Natural killer cell treated with Interleukin-12 subunit alpha and Interleukin-12 subunit beta and Interleukin-15 and Interleukin-18, amount 100 ng/mL, for 72 hours (primary cell): Measurements from ENCODE around the gene EN1. TPM values are rescaled to one million over a fixed set of nuclear protein-coding genes. Genes with fewer than 3 reads are reported as not detected.

Source experiments
- ATAC-seq, 2 donors: fragments of 150-1000 bp; cut with Tn5 transposase in 1 of 2; sonication (Bioruptor Pico), chemical (Tn5 transposase) in 1 of 2; 2 replicates each; pipeline ENCODE4 v1.10.0; 2021
- DNase-seq: peaks from one replicate; pipeline ENCODE4 v3.0.0; 2022; ENCODE audit warnings: low spot score
- H3K27ac Mint-ChIP-seq, 2 donors: 1 replicate in 1 of 2; 2 replicates in 1 of 2; pipeline ENCODE4 v1.8.0; 2022; ENCODE audit warnings: mixed read lengths in 2 of 2, mild to moderate bottlenecking in 1 of 2, moderate library complexity in 1 of 2
- H3K27me3 Mint-ChIP-seq, 2 donors: 1 replicate in 1 of 2; 2 replicates in 1 of 2; pipeline ENCODE4 v1.8.0; 2022; ENCODE audit warnings: mixed read lengths in 2 of 2
- H3K36me3 Mint-ChIP-seq: one replicate; pipeline ENCODE4 v1.8.0; 2022; ENCODE audit warnings: mixed read lengths
- H3K4me1 Mint-ChIP-seq, 2 donors: 1 replicate in 1 of 2; 2 replicates in 1 of 2; pipeline ENCODE4 v1.8.0; 2022; ENCODE audit warnings: low read depth in 2 of 2, mixed read lengths in 2 of 2, mild to moderate bottlenecking in 1 of 2
- H3K4me3 Mint-ChIP-seq: one replicate; pipeline ENCODE4 v1.8.0; 2022; ENCODE audit warnings: mixed read lengths
- H3K9me3 Mint-ChIP-seq: 2 replicates; pipeline ENCODE4 v1.8.0; 2022; ENCODE audit warnings: mixed read lengths
- total RNA-seq, 2 donors: library from RNA; stranded (reverse); gene quantifications; one replicate each; pipeline ENCODE4 v1.2.3, GENCODE V29; 2022

EN1 gene
- total RNA-seq, 2 donors from 2014 or later: not detected

DNA sequence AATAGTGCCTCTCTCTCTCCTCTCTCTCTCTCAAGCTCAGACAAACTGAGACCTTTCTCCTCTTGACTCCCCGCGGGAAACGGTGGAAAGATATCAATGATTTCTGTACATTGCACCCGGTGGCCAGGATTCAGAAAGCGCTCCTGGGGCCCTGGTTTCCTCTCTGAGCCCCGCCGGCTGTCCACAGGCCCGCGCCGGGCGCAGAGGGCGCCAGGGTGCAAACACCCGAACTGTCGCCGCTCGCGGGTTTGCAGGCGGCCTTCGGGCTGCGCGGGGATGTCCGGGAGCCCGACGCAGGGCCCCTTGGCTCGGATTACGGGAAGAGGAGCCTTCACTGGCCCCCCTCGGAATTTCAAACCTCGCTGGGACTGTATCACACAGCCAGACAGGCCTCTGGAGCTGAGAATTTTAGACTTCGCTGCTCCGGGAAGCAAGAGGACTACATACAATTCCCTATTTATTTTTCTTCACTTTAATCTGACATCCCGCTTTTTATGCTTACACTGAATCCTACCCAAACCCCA is 5.2 kb upstream of the EN1 start:
- DNase-seq (no peak), ATAC-seq (no peak)
- Mint-ChIP-seq H3K9me3 (no peaks in the 10 kb centered on the region), H3K27me3 (peaks cover 45 to 66% of the 10 kb centered on the region in 2 donors), H3K4me1 (peaks cover 13 to 24% of the 10 kb centered on the region in 2 donors), H3K27ac (no peak overlapping the region), H3K4me3 (no peak overlapping the region), H3K36me3 (no peaks in the 10 kb centered on the region)

DNA sequence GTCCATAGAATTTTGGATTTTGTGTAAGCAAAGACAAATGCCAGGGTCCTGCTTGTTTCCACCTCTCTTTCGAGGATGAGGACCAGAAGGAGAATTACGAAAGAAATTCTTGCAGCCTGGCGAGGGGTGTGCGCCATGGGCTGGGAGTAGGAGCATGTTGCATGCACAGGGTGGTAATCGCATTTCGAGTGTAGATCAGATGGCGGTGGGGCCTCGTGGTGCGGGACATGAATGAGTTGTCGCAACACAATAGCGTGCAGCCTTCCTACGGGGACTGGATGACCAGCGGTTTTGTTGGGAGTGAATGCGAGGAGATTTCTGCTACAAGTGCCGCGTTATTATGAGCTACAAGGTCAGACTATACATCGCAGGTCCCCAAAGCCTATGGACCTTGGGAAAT is 4.2 kb upstream of the EN1 start:
- ATAC-seq: no peak

DNA sequence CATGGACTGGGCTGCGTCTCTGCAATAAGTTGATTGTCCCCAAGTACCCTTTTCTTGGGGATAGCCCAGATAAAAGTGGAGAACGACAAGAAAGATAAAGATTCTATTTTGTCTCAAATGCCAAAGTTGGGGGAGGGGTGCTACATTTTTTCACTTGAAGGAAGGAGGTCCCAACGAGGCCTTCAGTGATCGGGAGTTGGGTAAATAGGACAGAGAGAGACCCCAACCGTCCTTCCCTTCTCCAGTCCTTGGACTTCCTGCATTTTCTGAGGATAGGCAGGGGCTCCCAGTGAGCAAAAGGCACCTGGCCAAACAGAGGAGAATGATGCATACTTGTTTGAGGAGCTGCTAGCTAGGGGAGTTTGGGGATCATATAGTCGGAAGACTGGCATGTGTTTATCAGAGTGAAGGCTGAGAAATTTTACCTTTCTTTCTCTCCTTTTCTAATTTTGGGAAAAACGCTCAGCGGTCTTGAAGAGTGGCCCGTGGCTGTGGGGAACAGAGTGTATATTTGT is 3.5 kb upstream of the EN1 start:
- peaks cover 40 to 58% of the 10 kb centered on the region in 2 donors for H3K27me3 Mint-ChIP-seq
- peaks cover 8 to 19% of the 10 kb centered on the region in 2 donors for H3K4me1 Mint-ChIP-seq
- H3K36me3 Mint-ChIP-seq: no peaks in the 10 kb centered on the region
- ATAC-seq (no peak), DNase-seq (peak; percentile 28)
- no peaks in the 10 kb centered on the region for H3K9me3 Mint-ChIP-seq
- no peak overlapping the region for H3K27ac Mint-ChIP-seq
- H3K4me3 Mint-ChIP-seq: no peak overlapping the region

More for the DNA sequence above, 4.2 kb upstream of the EN1 start:
- Mint-ChIP-seq H3K27me3 (peaks cover 44 to 64% of the 10 kb centered on the region in 2 donors), H3K4me3 (no peak overlapping the region), H3K36me3 (no peaks in the 10 kb centered on the region), H3K27ac (no peak overlapping the region), H3K4me1 (peaks cover 13 to 24% of the 10 kb centered on the region in 2 donors), H3K9me3 (no peaks in the 10 kb centered on the region)
- DNase-seq: peak; percentile 29

DNA sequence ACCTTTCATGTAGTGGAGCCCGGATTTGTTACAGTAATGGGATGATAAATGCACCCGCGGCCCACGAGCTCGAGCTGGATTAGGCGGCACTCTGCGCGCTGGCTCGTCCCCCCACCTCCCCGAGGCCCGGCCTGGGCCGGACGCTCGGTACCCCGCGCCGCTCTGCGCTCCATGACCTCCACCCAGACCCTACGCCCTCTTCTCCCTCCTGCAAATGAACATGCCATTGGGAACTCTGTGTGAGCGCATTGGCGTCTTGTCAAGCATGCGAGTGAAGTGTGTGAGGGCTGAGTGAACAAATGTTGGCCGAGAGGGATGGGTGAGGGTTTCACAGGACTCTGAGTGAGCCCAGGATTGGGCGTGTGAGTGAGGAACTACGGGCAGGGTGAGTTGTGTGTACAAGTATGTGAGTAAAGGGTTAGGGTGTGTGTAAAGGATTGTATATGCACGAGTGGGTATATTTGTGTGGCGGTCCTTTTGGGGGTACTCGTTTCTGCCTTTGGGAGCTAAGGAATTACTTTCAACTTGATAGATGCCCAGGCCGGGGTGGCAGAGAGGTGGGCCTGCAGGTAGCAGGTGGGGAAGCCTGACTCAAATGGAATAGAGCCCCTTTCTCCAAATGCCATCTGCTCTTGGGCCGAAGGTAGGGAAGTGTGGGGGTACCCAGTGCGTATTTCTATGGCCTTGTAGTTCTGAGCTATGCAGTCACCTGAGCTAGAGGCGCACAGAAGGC is 2.9 kb upstream of the EN1 start:
- Mint-ChIP-seq H3K4me3 (no peak overlapping the region), H3K9me3 (no peaks in the 10 kb centered on the region), H3K27me3 (peaks cover 44 to 64% of the 10 kb centered on the region in 2 donors), H3K4me1 (peaks cover 8 to 22% of the 10 kb centered on the region in 2 donors), H3K36me3 (no peaks in the 10 kb centered on the region), H3K27ac (no peak overlapping the region)
- DNase-seq (peak; percentile 42), ATAC-seq (no peak)

DNA sequence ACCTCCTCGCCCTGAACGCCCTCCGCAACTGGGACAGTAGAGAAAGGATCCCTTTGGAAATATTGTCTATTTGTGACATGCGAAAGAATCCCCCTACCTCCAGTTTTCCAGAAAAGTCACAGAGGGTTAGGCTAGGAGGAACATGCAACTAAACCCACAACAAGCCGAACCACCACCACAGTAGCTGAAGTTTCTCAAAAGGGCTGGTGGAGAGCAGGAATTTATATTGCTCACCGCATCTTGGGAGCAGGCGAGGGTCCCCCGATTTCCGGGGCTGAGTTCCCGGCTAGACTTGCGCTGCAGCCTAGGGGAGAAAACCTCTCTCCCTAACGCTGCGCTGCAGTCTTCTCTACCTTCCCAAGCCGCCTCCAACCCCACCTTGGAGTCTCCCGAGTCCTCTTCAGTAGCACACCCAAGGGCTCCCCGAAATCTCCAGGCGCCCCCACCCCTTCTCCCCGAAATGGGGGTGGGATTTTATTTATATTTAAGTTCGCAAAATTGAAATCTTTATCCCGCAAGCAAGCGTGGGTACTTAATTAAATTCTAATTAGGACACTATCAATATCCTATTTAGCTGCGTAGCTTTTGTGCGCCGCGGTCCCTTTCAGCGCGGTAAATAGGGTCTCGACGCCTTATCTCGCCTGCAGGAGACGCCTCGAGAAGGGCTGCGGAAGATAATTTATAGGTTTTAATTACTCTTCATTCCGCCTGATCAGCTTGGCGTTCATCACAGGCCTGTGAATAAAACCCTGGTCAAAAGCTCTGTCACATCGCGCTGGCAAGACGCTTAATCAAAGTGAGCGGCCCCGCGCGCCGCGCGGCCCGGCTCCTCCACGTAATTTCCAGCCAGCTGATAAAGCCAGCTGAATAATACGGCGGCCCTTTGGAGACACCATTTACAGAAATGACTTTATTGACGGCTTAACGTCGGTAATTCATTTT is 2.0 kb upstream of the EN1 start:
- Mint-ChIP-seq H3K4me3 (no peak overlapping the region), H3K27me3 (peaks cover 49 to 72% of the 10 kb centered on the region in 2 donors), H3K36me3 (no peaks in the 10 kb centered on the region), H3K9me3 (no peaks in the 10 kb centered on the region), H3K4me1 (peaks cover 8 to 22% of the 10 kb centered on the region in 2 donors), H3K27ac (no peak overlapping the region)
- ATAC-seq (no peak), DNase-seq (peak; percentile 16)

DNA sequence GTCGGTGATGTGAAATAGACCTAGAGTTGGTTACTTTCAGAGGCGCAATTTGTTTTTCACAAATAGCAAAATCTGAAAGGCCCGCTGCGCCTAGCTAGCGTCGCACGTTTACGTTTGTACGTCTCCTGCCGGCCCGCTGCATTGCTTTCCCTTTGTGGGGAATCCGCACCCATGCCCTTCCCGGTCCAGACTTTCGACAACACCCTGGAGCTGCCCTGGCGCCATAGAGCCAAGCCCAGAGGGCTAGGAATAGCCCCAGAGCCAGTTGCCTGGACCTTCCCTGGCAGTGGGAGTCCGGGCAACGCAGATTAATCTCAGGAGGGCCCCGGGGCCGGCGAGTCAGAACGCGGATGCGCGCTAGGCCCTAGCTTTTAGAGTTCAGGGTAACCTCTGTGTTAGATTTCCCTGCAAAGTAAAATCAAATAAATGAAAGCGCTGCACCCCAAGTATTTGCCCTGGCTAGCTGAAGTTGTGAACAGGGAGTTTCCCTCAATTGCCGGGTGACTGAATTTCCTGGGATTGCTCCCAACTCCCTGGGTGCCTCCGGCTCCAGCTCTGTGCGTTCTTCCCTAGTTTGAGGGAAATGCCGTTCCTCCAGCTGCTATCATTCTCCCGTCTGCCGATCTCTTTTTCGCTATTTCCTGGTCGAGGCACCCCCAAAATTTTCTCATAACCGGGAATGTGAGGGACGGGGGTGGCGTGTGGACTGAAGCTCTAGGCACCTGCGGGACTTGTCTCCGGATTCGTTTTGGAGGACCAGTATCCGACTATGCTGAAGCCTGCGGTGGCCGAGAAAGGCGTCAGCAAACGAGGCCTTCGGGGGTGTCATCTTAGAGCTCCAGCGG is 1.2 kb upstream of the EN1 start:
- H3K27ac Mint-ChIP-seq: no peak overlapping the region
- ATAC-seq (no peak), DNase-seq (no peak)
- peak overlapping the region; percentile 53 for H3K4me3 Mint-ChIP-seq
- peaks cover 47 to 72% of the 10 kb centered on the region in 2 donors for H3K27me3 Mint-ChIP-seq
- no peaks in the 10 kb centered on the region for H3K9me3 Mint-ChIP-seq
- H3K36me3 Mint-ChIP-seq: no peaks in the 10 kb centered on the region
- H3K4me1 Mint-ChIP-seq: peaks cover 4 to 20% of the 10 kb centered on the region in 2 donors

DNA sequence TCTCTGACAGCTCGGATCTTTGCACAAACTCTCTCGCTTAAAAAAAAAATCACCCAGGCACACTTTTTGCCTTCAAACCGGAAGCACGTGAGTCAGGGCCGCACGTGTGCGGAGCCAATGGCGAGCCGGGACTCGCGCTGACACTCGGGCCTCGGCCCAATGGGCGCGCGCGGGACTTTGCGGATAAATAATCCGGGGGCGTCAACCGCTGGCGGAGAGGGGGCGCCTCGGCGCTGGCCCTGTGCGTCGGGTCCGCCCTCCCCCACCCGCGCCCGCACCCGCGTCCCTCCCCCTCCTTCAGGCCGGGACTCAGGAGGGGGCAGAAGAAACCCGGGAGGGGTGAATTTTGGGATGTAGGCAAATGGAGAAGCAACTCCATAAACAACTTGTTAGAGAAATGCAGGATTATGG is 319 bp upstream of the EN1 start:
- H3K36me3 Mint-ChIP-seq: no peaks in the 10 kb centered on the region
- no peak overlapping the region for H3K4me3 Mint-ChIP-seq
- peaks cover 4 to 19% of the 10 kb centered on the region in 2 donors for H3K4me1 Mint-ChIP-seq
- H3K27ac Mint-ChIP-seq: no peak overlapping the region
- ATAC-seq (no peak), DNase-seq (no peak)
- no peaks in the 10 kb centered on the region for H3K9me3 Mint-ChIP-seq
- H3K27me3 Mint-ChIP-seq: peaks cover 44 to 71% of the 10 kb centered on the region in 2 donors

DNA sequence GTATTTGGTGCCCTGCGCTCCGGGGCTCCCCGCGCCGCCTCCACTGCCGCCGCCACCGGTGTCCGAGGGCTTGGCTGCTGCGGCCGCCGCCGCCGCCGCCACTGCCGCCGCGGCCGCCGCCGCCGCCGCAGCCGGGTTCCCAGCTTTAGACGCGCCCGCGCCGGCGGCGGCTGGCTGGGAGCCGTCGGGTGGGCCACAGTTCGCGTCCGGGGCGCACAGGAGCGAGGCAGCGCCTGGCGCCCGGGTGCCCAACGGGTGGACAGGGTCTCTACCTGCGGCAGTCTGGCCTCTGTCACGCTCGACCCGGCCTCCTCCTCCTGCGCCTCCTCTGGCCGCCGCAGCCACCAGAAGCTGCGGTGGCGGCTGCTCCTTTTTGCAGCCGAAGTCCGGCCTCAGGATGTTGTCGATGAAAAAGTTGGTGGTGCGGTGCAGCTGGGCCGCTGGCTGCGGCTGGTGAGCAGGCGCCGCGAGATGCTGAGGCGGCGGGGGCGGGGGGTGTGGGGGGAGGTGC is 951 bp downstream of the EN1 start:
- H3K9me3 Mint-ChIP-seq: no peaks in the 10 kb centered on the region
- peaks cover 44 to 71% of the 10 kb centered on the region in 2 donors for H3K27me3 Mint-ChIP-seq
- H3K27ac Mint-ChIP-seq: no peak overlapping the region
- H3K4me1 Mint-ChIP-seq: peaks cover 11 to 20% of the 10 kb centered on the region in 2 donors
- H3K36me3 Mint-ChIP-seq: no peaks in the 10 kb centered on the region
- DNase-seq (no peak), ATAC-seq (no peak)
- no peak overlapping the region for H3K4me3 Mint-ChIP-seq

DNA sequence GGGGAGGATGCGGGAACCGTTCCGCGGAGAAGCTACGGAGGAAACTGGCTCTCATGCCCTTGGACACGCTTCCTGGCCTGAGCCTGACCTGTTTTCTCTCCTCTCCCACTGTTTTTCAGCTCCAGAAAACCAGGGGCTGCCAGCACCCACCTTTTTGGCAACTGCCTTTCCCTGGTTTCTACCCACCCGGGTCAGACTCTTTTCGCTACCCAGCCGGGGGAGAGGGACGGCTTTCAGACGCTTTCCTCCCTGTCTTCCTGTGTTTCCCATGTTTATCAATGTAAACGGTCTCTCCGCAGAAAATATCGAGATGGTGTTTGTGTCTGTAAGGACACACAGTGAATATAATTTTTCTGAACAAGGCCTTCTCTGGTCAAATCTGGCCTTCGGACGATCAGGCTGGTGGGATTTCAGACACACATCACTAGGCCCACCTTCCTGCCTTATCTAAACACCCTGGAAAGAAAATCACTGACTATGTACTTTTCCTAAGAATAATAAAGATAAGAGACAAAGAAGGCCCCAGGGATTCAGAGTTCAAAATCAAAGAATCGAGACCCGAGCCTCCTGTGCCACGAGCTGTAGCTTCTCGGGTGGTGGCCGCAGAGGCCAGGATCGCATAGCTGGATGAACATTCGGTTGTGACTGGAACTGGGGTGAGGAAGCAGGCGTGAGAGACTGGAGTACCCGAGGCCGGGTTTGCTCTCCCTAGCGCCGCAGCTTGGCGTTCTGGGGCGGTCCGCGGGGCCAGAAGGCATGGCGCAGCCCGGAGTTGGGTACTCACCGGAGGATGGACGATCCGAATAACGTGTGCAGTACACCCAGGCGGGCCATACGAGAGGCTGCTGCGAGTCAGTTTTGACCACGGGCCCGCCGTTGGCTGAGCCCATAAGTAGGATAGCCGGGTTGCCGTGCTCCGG is 1.7 kb downstream of the EN1 start:
- Mint-ChIP-seq H3K27me3 (peaks cover 41 to 70% of the 10 kb centered on the region in 2 donors), H3K9me3 (no peaks in the 10 kb centered on the region), H3K36me3 (no peaks in the 10 kb centered on the region), H3K4me1 (peaks cover 11 to 20% of the 10 kb centered on the region in 2 donors), H3K4me3 (peak overlapping the region; percentile 48), H3K27ac (no peak overlapping the region)
- DNase-seq (no peak), ATAC-seq (no peak)

DNA sequence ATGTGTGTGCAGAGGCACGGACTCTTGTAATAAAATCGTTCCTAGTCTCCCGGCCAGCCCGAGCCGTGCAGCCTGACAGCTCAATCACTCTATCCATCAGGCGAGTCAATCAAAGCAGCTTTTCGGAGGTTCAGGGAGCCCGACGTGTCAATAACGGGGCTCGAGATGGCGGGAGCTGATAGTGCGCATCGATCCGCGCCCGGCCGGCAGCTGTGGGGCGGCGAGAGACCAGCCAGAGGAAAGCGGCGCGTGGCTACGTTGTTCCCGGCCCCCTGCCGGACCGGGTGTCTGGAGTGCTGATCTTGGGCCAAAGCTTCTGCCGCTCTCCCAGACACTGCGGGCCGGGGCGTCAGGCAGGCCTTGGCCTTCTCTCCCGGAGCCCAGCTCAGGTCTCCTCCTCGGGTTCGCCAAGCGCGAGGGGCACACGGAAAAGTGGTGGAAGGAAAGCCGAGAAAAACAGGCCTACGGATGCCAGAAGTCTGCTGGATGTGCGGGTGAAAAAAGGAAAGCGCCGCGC is 2.4 kb downstream of the EN1 start:
- Mint-ChIP-seq H3K27ac (no peak overlapping the region), H3K4me3 (no peak overlapping the region), H3K4me1 (peaks cover 11 to 20% of the 10 kb centered on the region in 2 donors), H3K9me3 (no peaks in the 10 kb centered on the region), H3K36me3 (no peaks in the 10 kb centered on the region), H3K27me3 (peaks cover 41 to 69% of the 10 kb centered on the region in 2 donors)
- no peak for DNase-seq
- ATAC-seq: no peak

DNA sequence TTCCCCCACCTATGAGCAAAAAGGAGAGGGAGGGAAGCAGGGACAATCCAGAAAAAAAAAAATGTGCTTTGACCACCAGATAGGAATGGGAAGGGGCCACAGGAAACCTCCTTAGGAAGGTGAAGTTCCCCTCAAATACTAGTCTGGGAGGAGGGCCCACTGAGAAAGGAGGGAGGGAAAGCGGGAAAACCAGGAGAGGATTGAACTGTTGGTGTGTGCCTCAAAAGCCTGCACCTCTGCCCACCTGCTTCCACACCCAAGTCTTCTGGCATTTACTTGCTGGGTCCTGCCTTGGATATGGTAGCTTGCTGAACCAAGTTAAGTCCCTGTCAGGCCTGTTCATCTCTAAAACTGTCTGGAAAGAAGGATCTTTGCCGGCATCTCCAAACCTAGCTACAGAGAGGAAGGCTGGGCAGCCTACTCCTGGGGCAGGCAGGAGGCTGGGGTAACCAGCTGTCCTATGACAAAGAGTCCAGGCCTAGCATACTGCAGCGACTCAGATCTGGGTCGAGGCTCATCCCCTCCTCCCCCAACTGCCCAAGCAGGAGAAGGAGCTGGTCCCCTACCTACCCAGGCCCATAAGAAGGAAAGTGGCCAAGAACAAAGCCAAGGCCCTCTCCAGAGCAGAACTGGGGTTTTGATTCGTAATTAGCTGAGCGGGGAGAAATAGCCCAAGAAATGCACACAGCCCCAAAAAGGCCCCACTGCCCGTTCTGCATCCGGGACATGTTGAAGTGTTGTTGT is 3.0 kb downstream of the EN1 start:
- Mint-ChIP-seq H3K36me3 (no peaks in the 10 kb centered on the region), H3K27me3 (peaks cover 48 to 71% of the 10 kb centered on the region in 2 donors), H3K27ac (no peak overlapping the region), H3K9me3 (no peaks in the 10 kb centered on the region), H3K4me3 (peak overlapping the region; percentile 27), H3K4me1 (peaks cover 11 to 20% of the 10 kb centered on the region in 2 donors)
- no peak for ATAC-seq
- no peak for DNase-seq
